Measurements from ENCODE around the gene SPATA20.

SPATA20 gene

GRCh38 chr17:50523208-50523607 is 23.8 kb upstream of the SPATA20 start:
- Histone ChIP-seq H3K36me3 (ENCODE audit: control insufficient read depth, insufficient read depth, low read length) (no peaks in the 10 kb centered on the region), H3K27me3 (ENCODE audit: control insufficient read depth, insufficient read depth, low read length) (no peaks in the 10 kb centered on the region), H3K4me1 (ENCODE audit: control insufficient read depth, insufficient read depth, low read length) (peaks cover 7% of the 10 kb centered on the region), H3K9ac (ENCODE audit: low read length) (no peak overlapping the region), H3K9me3 (ENCODE audit: control insufficient read depth, low read length) (no peaks in the 10 kb centered on the region), H3K4me3 (ENCODE audit: low read length) (no peak overlapping the region)

- Histone ChIP-seq H3K36me3 (ENCODE audit: control insufficient read depth, insufficient read depth, low read length) (no peaks in the 10 kb centered on the region), H3K9me3 (ENCODE audit: control insufficient read depth, low read length) (no peaks in the 10 kb centered on the region), H3K9ac (ENCODE audit: low read length) (no peak overlapping the region), H3K4me3 (ENCODE audit: low read length) (no peak overlapping the region), H3K27me3 (ENCODE audit: control insufficient read depth, insufficient read depth, low read length) (no peaks in the 10 kb centered on the region), H3K4me1 (ENCODE audit: control insufficient read depth, insufficient read depth, low read length) (no peaks in the 10 kb centered on the region)
These were observed 22.1 kb upstream of the SPATA20 start for GRCh38 chr17:50524838-50525237.

- peaks cover 13% of the 10 kb centered on the region for H3K4me1 ChIP-seq (ENCODE audit: control insufficient read depth, insufficient read depth, low read length)
- H3K27me3 ChIP-seq (ENCODE audit: control insufficient read depth, insufficient read depth, low read length), result peaks cover 2% of the 10 kb centered on the region
- no peaks in the 10 kb centered on the region for H3K9me3 ChIP-seq (ENCODE audit: control insufficient read depth, low read length)
- no peak overlapping the region for H3K4me3 ChIP-seq (ENCODE audit: low read length)
- H3K36me3 ChIP-seq (ENCODE audit: control insufficient read depth, insufficient read depth, low read length), result no peaks in the 10 kb centered on the region
- no peak overlapping the region for H3K9ac ChIP-seq (ENCODE audit: low read length)
These were observed 19.7 kb upstream of the SPATA20 start for GRCh38 chr17:50527155-50527762.

- Histone ChIP-seq H3K4me3 (ENCODE audit: low read length) (no peak overlapping the region), H3K4me1 (ENCODE audit: control insufficient read depth, insufficient read depth, low read length) (peaks cover 15% of the 10 kb centered on the region), H3K9me3 (ENCODE audit: control insufficient read depth, low read length) (no peaks in the 10 kb centered on the region), H3K36me3 (ENCODE audit: control insufficient read depth, insufficient read depth, low read length) (no peaks in the 10 kb centered on the region), H3K27me3 (ENCODE audit: control insufficient read depth, insufficient read depth, low read length) (peaks cover 9% of the 10 kb centered on the region), H3K9ac (ENCODE audit: low read length) (no peak overlapping the region)
These were observed 19.0 kb upstream of the SPATA20 start for GRCh38 chr17:50527949-50528474.

GRCh38 chr17:50529849-50530248 is 17.1 kb upstream of the SPATA20 start:
- peaks cover 9% of the 10 kb centered on the region for H3K27me3 ChIP-seq (ENCODE audit: control insufficient read depth, insufficient read depth, low read length)
- no peak overlapping the region for H3K9ac ChIP-seq (ENCODE audit: low read length)
- H3K9me3 ChIP-seq (ENCODE audit: control insufficient read depth, low read length), result no peaks in the 10 kb centered on the region
- no peaks in the 10 kb centered on the region for H3K36me3 ChIP-seq (ENCODE audit: control insufficient read depth, insufficient read depth, low read length)
- H3K4me1 ChIP-seq (ENCODE audit: control insufficient read depth, insufficient read depth, low read length), result peaks cover 23% of the 10 kb centered on the region
- no peak overlapping the region for H3K4me3 ChIP-seq (ENCODE audit: low read length)

- Histone ChIP-seq H3K4me1 (ENCODE audit: control insufficient read depth, insufficient read depth, low read length) (peaks cover 37% of the 10 kb centered on the region), H3K36me3 (ENCODE audit: control insufficient read depth, insufficient read depth, low read length) (peaks cover 4% of the 10 kb centered on the region), H3K4me3 (ENCODE audit: low read length) (no peak overlapping the region), H3K9me3 (ENCODE audit: control insufficient read depth, low read length) (no peaks in the 10 kb centered on the region), H3K9ac (ENCODE audit: low read length) (peak overlapping the region; percentile 93), H3K27me3 (ENCODE audit: control insufficient read depth, insufficient read depth, low read length) (peaks cover 9% of the 10 kb centered on the region)
These were observed 15.4 kb upstream of the SPATA20 start for GRCh38 chr17:50531428-50532025.

- H3K27me3 ChIP-seq (ENCODE audit: control insufficient read depth, insufficient read depth, low read length), result peaks cover 10% of the 10 kb centered on the region
- H3K4me3 ChIP-seq (ENCODE audit: low read length), result peak within 1 kb of the TSS; percentile 79
- peak within 1 kb of the TSS; percentile 93 for H3K9ac ChIP-seq (ENCODE audit: low read length)
- no peaks in the 10 kb centered on the region for H3K9me3 ChIP-seq (ENCODE audit: control insufficient read depth, low read length)
- peaks cover 47% of the 10 kb centered on the region for H3K4me1 ChIP-seq (ENCODE audit: control insufficient read depth, insufficient read depth, low read length)
- peaks cover 14% of the 10 kb centered on the region for H3K36me3 ChIP-seq (ENCODE audit: control insufficient read depth, insufficient read depth, low read length)
These were observed 14.4 kb upstream of the SPATA20 start, which contains the start of gene EPN3 for GRCh38 chr17:50532452-50533024. Gene EPN3, plus strand, starts transcription at chr17:50532735. Its CDS starts 3,822 bp downstream, at chr17:50536557.

- Histone ChIP-seq H3K27me3 (ENCODE audit: control insufficient read depth, insufficient read depth, low read length) (peaks cover 12% of the 10 kb centered on the region), H3K4me1 (ENCODE audit: control insufficient read depth, insufficient read depth, low read length) (peaks cover 54% of the 10 kb centered on the region), H3K4me3 (ENCODE audit: low read length) (peak overlapping the region; percentile 79), H3K9ac (ENCODE audit: low read length) (peak overlapping the region; percentile 93), H3K9me3 (ENCODE audit: control insufficient read depth, low read length) (no peaks in the 10 kb centered on the region), H3K36me3 (ENCODE audit: control insufficient read depth, insufficient read depth, low read length) (peaks cover 20% of the 10 kb centered on the region)
These were observed 13.8 kb upstream of the SPATA20 start for GRCh38 chr17:50533185-50533584.

GRCh38 chr17:50533720-50534148 is 13.2 kb upstream of the SPATA20 start:
- peaks cover 23% of the 10 kb centered on the region for H3K36me3 ChIP-seq (ENCODE audit: control insufficient read depth, insufficient read depth, low read length)
- no peaks in the 10 kb centered on the region for H3K9me3 ChIP-seq (ENCODE audit: control insufficient read depth, low read length)
- peaks cover 12% of the 10 kb centered on the region for H3K27me3 ChIP-seq (ENCODE audit: control insufficient read depth, insufficient read depth, low read length)
- peak overlapping the region; percentile 93 for H3K9ac ChIP-seq (ENCODE audit: low read length)
- peaks cover 59% of the 10 kb centered on the region for H3K4me1 ChIP-seq (ENCODE audit: control insufficient read depth, insufficient read depth, low read length)
- peak overlapping the region; percentile 79 for H3K4me3 ChIP-seq (ENCODE audit: low read length)

GRCh38 chr17:50534222-50534978 is 12.6 kb upstream of the SPATA20 start:
- peak overlapping the region; percentile 93 for H3K9ac ChIP-seq (ENCODE audit: low read length)

GRCh38 chr17:50534979-50535326 is 12.0 kb upstream of the SPATA20 start:
- no peaks in the 10 kb centered on the region for H3K9me3 ChIP-seq (ENCODE audit: control insufficient read depth, low read length)
- H3K36me3 ChIP-seq (ENCODE audit: control insufficient read depth, insufficient read depth, low read length), result peaks cover 34% of the 10 kb centered on the region
- peaks cover 71% of the 10 kb centered on the region for H3K4me1 ChIP-seq (ENCODE audit: control insufficient read depth, insufficient read depth, low read length)
- peaks cover 12% of the 10 kb centered on the region for H3K27me3 ChIP-seq (ENCODE audit: control insufficient read depth, insufficient read depth, low read length)
- H3K4me3 ChIP-seq (ENCODE audit: low read length), result peak overlapping the region; percentile 79
- H3K9ac ChIP-seq (ENCODE audit: low read length), result peak overlapping the region; percentile 93

More at GRCh38 chr17:50534222-50534978, 12.6 kb upstream of the SPATA20 start:
- H3K9me3 ChIP-seq (ENCODE audit: control insufficient read depth, low read length), result no peaks in the 10 kb centered on the region
- peaks cover 29% of the 10 kb centered on the region for H3K36me3 ChIP-seq (ENCODE audit: control insufficient read depth, insufficient read depth, low read length)
- H3K27me3 ChIP-seq (ENCODE audit: control insufficient read depth, insufficient read depth, low read length), result peaks cover 12% of the 10 kb centered on the region
- peak overlapping the region; percentile 79 for H3K4me3 ChIP-seq (ENCODE audit: low read length)
- H3K4me1 ChIP-seq (ENCODE audit: control insufficient read depth, insufficient read depth, low read length), result peaks cover 66% of the 10 kb centered on the region

Data from mucosa of stomach (tissue), 1 donor.